Activated CD4-positive, alpha-beta T cell treated with anti-CD3 and anti-CD28 coated beads, Interleukin-2, amount 10 ng/mL, durations not matched to agents 24 days and 14 days (primary cell): ENCODE data around the gene SEPTIN11. TPM values are rescaled to one million over a fixed set of nuclear protein-coding genes. Genes with fewer than 3 reads are reported as not detected.
A peak's percentile ranks its signal among the peaks of the same experiment; 100 is the strongest.
"Not testable (repeated sequence)": the region's sequence is repeated elsewhere in the genome, so short reads cannot be mapped to it uniquely, and the experiment has no call there.

Source experiments
- DNase-seq: peaks from one replicate; pipeline ENCODE4 v3.0.0; 2022
- H3K27ac Mint-ChIP-seq: one replicate; pipeline ENCODE4 v1.8.0; 2022; ENCODE audit warnings: mild to moderate bottlenecking, mixed read lengths
- H3K27me3 Mint-ChIP-seq: one replicate; pipeline ENCODE4 v1.8.0; 2022; ENCODE audit warnings: mixed read lengths
- H3K36me3 Mint-ChIP-seq: one replicate; pipeline ENCODE4 v1.8.0; 2022; ENCODE audit warnings: low read depth, mild to moderate bottlenecking, mixed read lengths
- H3K4me1 Mint-ChIP-seq: one replicate; pipeline ENCODE4 v1.8.0; 2021; ENCODE audit warnings: mixed read lengths
- H3K4me3 Mint-ChIP-seq: one replicate; pipeline ENCODE4 v1.8.0; 2022; ENCODE audit warnings: mild to moderate bottlenecking, moderate library complexity, mixed read lengths
- H3K9me3 Mint-ChIP-seq: one replicate; pipeline ENCODE4 v1.8.0; 2021; ENCODE audit warnings: mixed read lengths
- intact Hi-C: fragments of 100-400 bp; cut with micrococcal nuclease; formaldehyde crosslinking; loops from one replicate; pipeline ENCODE4 v1.15.1; 2023
- total RNA-seq: library from RNA; stranded (reverse); gene quantifications from 2 replicates; pipeline ENCODE4 v1.2.3, GENCODE V29; 2022

SEPTIN11 gene
- total RNA-seq, 1 donor from 2014 or later = 15.4 TPM

GRCh38 chr4:76958891-76959290 lies 9.3 kb downstream of the SEPTIN11 start:
- intact Hi-C loops = no loop called here
- H3K4me1 Mint-ChIP-seq = peaks cover 11% of the 10 kb centered on the region
- no peaks in the 10 kb centered on the region for H3K36me3 Mint-ChIP-seq
- no peak for DNase-seq
- no peak overlapping the region for H3K4me3 Mint-ChIP-seq
- H3K27ac Mint-ChIP-seq = no peak overlapping the region
- peaks cover 65% of the 10 kb centered on the region for H3K27me3 Mint-ChIP-seq
- peaks cover 3% of the 10 kb centered on the region for H3K9me3 Mint-ChIP-seq

- H3K4me1 Mint-ChIP-seq = peaks cover 11% of the 10 kb centered on the region
- peaks cover 57% of the 10 kb centered on the region for H3K27me3 Mint-ChIP-seq
- peaks cover 9% of the 10 kb centered on the region for H3K9me3 Mint-ChIP-seq
- intact Hi-C loops = loop anchor here (1.0 to 2.0 kb wide), 3 partner anchors 11 to 66 kb away; partner anchors contain the start of gene SEPTIN11
- no peak overlapping the region for H3K4me3 Mint-ChIP-seq
- DNase-seq = peak; percentile 63
- H3K36me3 Mint-ChIP-seq = peaks cover 3% of the 10 kb centered on the region
- H3K27ac Mint-ChIP-seq = no peak overlapping the region
Measured at GRCh38 chr4:76960014-76960413, 10.5 kb downstream of the SEPTIN11 start.

- intact Hi-C loops = no loop called here
- DNase-seq = no peak
- peaks cover 13% of the 10 kb centered on the region for H3K9me3 Mint-ChIP-seq
- H3K4me1 Mint-ChIP-seq = peaks cover 11% of the 10 kb centered on the region
- peaks cover 39% of the 10 kb centered on the region for H3K27me3 Mint-ChIP-seq
- no peak overlapping the region for H3K4me3 Mint-ChIP-seq
- H3K36me3 Mint-ChIP-seq = peaks cover 5% of the 10 kb centered on the region
- no peak overlapping the region for H3K27ac Mint-ChIP-seq
Measured at GRCh38 chr4:76962406-76963130, 13.0 kb downstream of the SEPTIN11 start.

- intact Hi-C loops = no loop called here
- H3K4me1 Mint-ChIP-seq = peaks cover 11% of the 10 kb centered on the region
- no peak overlapping the region for H3K4me3 Mint-ChIP-seq
- H3K36me3 Mint-ChIP-seq = peaks cover 5% of the 10 kb centered on the region
- peaks cover 32% of the 10 kb centered on the region for H3K27me3 Mint-ChIP-seq
- no peak overlapping the region for H3K27ac Mint-ChIP-seq
- DNase-seq = no peak
- peaks cover 13% of the 10 kb centered on the region for H3K9me3 Mint-ChIP-seq
Measured at GRCh38 chr4:76963131-76963750, 13.7 kb downstream of the SEPTIN11 start.

GRCh38 chr4:76963927-76964326 lies 14.4 kb downstream of the SEPTIN11 start:
- peaks cover 31% of the 10 kb centered on the region for H3K27me3 Mint-ChIP-seq
- DNase-seq, H3K4me3 Mint-ChIP-seq, intact Hi-C loops, H3K36me3 Mint-ChIP-seq, H3K27ac Mint-ChIP-seq: not testable (repeated sequence)
- peaks cover 13% of the 10 kb centered on the region for H3K9me3 Mint-ChIP-seq
- peaks cover 11% of the 10 kb centered on the region for H3K4me1 Mint-ChIP-seq

GRCh38 chr4:76964769-76965168 lies 15.2 kb downstream of the SEPTIN11 start:
- intact Hi-C loops = no loop called here
- peaks cover 29% of the 10 kb centered on the region for H3K27me3 Mint-ChIP-seq
- H3K27ac Mint-ChIP-seq = no peak overlapping the region
- H3K36me3 Mint-ChIP-seq = peaks cover 5% of the 10 kb centered on the region
- peaks cover 13% of the 10 kb centered on the region for H3K9me3 Mint-ChIP-seq
- H3K4me1 Mint-ChIP-seq = peaks cover 9% of the 10 kb centered on the region
- H3K4me3 Mint-ChIP-seq = no peak overlapping the region
- no peak for DNase-seq

- peaks cover 10% of the 10 kb centered on the region for H3K9me3 Mint-ChIP-seq
- peaks cover 5% of the 10 kb centered on the region for H3K36me3 Mint-ChIP-seq
- H3K27me3 Mint-ChIP-seq = peaks cover 21% of the 10 kb centered on the region
- DNase-seq = no peak
- H3K27ac Mint-ChIP-seq = no peak overlapping the region
- intact Hi-C loops = no loop called here
- H3K4me1 Mint-ChIP-seq = no peaks in the 10 kb centered on the region
- no peak overlapping the region for H3K4me3 Mint-ChIP-seq
Measured at GRCh38 chr4:76965866-76966579, 16.5 kb downstream of the SEPTIN11 start.

- DNase-seq = no peak
- peaks cover 11% of the 10 kb centered on the region for H3K27me3 Mint-ChIP-seq
- H3K4me3 Mint-ChIP-seq = no peak overlapping the region
- H3K4me1 Mint-ChIP-seq = no peaks in the 10 kb centered on the region
- intact Hi-C loops = no loop called here
- H3K27ac Mint-ChIP-seq = no peak overlapping the region
- peaks cover 10% of the 10 kb centered on the region for H3K9me3 Mint-ChIP-seq
- H3K36me3 Mint-ChIP-seq = peaks cover 5% of the 10 kb centered on the region
Measured at GRCh38 chr4:76968937-76969336, 19.4 kb downstream of the SEPTIN11 start.

- Mint-ChIP-seq H3K4me3 (no peak overlapping the region), H3K9me3 (peaks cover 6% of the 10 kb centered on the region)
- intact Hi-C loops = no loop called here
Measured at GRCh38 chr4:76969495-76969894, 19.9 kb downstream of the SEPTIN11 start.

GRCh38 chr4:76969941-76970529 lies 20.5 kb downstream of the SEPTIN11 start:
- Mint-ChIP-seq H3K36me3 (peaks cover 2% of the 10 kb centered on the region), H3K27me3 (peaks cover 15% of the 10 kb centered on the region), H3K9me3 (peaks cover 4% of the 10 kb centered on the region), H3K4me1 (no peaks in the 10 kb centered on the region), H3K4me3 (no peak overlapping the region), H3K27ac (no peak overlapping the region)
- no peak for DNase-seq
- intact Hi-C loops = no loop called here

More at GRCh38 chr4:76969495-76969894, 19.9 kb downstream of the SEPTIN11 start:
- DNase-seq = no peak
- H3K27ac Mint-ChIP-seq = no peak overlapping the region
- no peaks in the 10 kb centered on the region for H3K4me1 Mint-ChIP-seq
- peaks cover 15% of the 10 kb centered on the region for H3K27me3 Mint-ChIP-seq
- H3K36me3 Mint-ChIP-seq = peaks cover 2% of the 10 kb centered on the region

GRCh38 chr4:76972306-76972705 lies 22.8 kb downstream of the SEPTIN11 start:
- Mint-ChIP-seq H3K9me3 (no peaks in the 10 kb centered on the region), H3K27ac (no peak overlapping the region), H3K4me3 (no peak overlapping the region), H3K36me3 (no peaks in the 10 kb centered on the region), H3K4me1 (no peaks in the 10 kb centered on the region), H3K27me3 (peaks cover 21% of the 10 kb centered on the region)
- DNase-seq = no peak
- intact Hi-C loops = no loop called here

- no peak overlapping the region for H3K27ac Mint-ChIP-seq
- H3K27me3 Mint-ChIP-seq = peaks cover 23% of the 10 kb centered on the region
- no peak overlapping the region for H3K4me3 Mint-ChIP-seq
- H3K4me1 Mint-ChIP-seq = peaks cover 9% of the 10 kb centered on the region
- DNase-seq = no peak
- H3K9me3 Mint-ChIP-seq = no peaks in the 10 kb centered on the region
- no peaks in the 10 kb centered on the region for H3K36me3 Mint-ChIP-seq
- intact Hi-C loops = no loop called here
Measured at GRCh38 chr4:76974150-76974549, 24.6 kb downstream of the SEPTIN11 start.

GRCh38 chr4:76977113-76977512 lies 27.6 kb downstream of the SEPTIN11 start:
- intact Hi-C loops = no loop called here
- no peak overlapping the region for H3K4me3 Mint-ChIP-seq

More at GRCh38 chr4:76977113-76977512, 27.6 kb downstream of the SEPTIN11 start:
- H3K9me3 Mint-ChIP-seq = no peaks in the 10 kb centered on the region
- H3K27ac Mint-ChIP-seq = no peak overlapping the region
- H3K27me3 Mint-ChIP-seq = peaks cover 29% of the 10 kb centered on the region
- no peak for DNase-seq
- peaks cover 19% of the 10 kb centered on the region for H3K4me1 Mint-ChIP-seq
- H3K36me3 Mint-ChIP-seq = no peaks in the 10 kb centered on the region
